GM10248 (cell line): Measurements from ENCODE around the gene GATAD2A.

Experiments used
- CTCF ChIA-PET: fragments of 300-600 bp; sonication (Branson Sonifier 250); formaldehyde crosslinking; extraction: SDS; loops from one replicate; lab custom pipeline; 2021; ENCODE audit warnings: antibody characterized with exemption; lab: Yijun Ruan, JAX
- POLR2A ChIA-PET: fragments of 350-650 bp; sonication (Branson Sonifier 250); formaldehyde crosslinking; extraction: SDS; loops from one replicate; lab custom pipeline; 2020; ENCODE audit warnings: antibody characterized with exemption; lab: Yijun Ruan, JAX
- DNase-seq: peaks from one replicate; pipeline ENCODE4 v3.0.0; 2012; ENCODE audit errors: extremely low spot score
- TF ChIP-seq, protein P1 (sequence below): IDR thresholded peaks from 2 replicates; pipeline ENCODE4 v1.5.1; 2012; ENCODE audit warnings: mild to moderate bottlenecking, low read depth; ENCODE audit errors: extremely low read depth, missing control alignments, control extremely low read depth

GATAD2A gene

DNA sequence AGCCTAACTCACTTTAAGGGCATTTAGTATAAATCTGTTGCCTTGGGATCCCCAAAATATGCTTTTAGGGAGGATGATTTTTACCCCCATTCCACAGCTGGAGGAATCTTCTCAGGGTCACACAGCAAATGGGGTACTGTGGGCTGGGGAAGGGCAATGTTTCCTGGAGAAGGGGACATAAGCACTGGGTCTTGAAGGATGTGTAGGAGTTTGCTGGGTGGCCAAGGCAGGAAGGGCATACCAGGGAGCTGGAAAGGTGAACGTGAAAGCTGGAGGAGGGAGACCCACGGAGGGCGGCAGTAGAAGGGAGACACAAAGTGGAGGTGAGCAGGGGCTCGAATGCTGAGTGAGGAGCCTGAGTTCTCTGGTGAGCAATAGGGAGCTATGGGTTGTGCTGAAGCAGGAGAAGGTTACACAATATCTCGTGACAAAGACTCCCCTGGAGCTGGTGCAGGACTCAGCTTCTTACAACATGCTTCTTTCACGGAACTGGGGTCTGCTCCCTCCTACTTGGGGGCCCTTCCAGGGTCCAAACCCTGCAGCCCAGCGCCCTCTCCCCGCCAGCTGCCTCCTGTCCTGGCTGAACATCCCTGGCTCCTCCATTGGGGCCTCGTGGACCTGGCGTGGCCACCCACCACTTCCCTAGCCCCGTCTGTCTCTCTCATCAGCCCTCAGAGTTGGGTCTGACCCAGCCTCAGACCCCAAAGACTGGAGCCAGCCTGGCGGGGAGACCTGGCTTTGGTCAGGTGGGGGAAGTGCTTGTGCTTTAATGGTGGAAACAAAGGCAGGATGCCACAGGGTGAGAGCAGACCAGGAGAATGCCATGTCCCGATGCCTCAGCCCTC is 143.7 kb downstream of the GATAD2A start:
- DNase-seq = no peak
- TF ChIP-seq, protein P1, sequence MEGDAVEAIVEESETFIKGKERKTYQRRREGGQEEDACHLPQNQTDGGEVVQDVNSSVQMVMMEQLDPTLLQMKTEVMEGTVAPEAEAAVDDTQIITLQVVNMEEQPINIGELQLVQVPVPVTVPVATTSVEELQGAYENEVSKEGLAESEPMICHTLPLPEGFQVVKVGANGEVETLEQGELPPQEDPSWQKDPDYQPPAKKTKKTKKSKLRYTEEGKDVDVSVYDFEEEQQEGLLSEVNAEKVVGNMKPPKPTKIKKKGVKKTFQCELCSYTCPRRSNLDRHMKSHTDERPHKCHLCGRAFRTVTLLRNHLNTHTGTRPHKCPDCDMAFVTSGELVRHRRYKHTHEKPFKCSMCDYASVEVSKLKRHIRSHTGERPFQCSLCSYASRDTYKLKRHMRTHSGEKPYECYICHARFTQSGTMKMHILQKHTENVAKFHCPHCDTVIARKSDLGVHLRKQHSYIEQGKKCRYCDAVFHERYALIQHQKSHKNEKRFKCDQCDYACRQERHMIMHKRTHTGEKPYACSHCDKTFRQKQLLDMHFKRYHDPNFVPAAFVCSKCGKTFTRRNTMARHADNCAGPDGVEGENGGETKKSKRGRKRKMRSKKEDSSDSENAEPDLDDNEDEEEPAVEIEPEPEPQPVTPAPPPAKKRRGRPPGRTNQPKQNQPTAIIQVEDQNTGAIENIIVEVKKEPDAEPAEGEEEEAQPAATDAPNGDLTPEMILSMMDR = no peak
- ChIA-PET CTCF (interaction anchor here (1.1 to 16.5 kb wide), 4 partner anchors 9 to 91 kb away, joined by 3 to 251 read pairs (median 4); partner anchors contain the start of genes CILP2 and YJEFN3), POLR2A (no interaction called here)

DNA sequence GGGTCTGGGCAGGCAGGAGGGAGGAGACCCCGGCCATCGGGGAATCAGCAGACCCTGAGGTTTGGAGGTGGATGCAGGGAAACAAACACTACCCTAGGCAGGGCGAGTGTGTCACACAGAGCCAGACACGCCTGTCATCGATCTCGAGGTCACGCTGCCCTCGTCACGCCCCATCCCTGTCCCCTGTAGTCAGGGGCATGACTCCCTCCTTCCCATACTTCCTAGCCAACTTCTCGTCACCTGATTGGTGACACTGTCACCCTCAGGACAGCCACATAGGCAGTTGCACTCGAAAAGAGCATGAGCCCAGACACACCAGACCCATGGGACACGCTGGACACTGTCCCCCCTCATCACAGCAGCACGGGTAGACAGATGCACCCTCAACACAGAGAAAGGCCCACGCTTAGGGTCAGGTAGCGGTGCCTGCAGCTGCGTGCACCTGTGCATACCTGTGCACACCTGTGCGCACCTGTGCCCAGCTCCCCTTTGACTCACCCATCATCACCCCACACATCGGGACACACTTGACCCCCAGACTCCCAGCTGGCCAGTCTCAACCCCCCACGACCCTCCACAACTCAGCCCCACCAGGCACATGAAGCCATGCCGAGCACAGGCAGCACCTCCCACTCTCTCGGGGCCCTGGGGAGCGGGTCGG is 144.5 kb downstream of the GATAD2A start:
- POLR2A ChIA-PET = no interaction called here
- CTCF ChIA-PET = interaction anchor here (1.1 to 16.5 kb wide), 5 partner anchors 9 to 90 kb away, joined by 3 to 251 read pairs (median 3); partner anchors contain the start of genes CILP2 and YJEFN3

DNA sequence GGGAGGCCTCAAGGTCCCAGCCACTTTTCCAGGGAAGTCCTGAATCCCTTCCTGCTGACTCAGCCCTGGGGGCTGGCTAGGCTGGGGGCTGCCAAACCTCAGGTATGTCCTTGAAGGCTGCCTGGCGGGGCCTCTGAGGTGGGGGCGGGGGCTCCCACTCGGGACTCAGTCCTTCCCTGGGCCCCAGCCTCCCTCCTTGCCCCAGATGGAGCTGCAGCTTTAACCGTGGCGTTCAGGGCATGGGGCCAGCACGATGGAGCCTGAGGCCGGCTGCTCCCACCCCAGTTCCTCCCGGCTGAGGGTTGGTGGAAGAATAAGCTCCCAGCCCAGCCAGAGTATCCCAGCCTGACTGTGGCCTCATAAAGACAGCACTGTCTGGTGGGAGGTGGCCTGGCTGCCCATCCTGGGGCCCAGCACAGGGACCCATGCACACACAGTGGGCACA is 145.0 kb downstream of the GATAD2A start:
- DNase-seq = no peak
- ChIA-PET CTCF (interaction anchor here (1.2 to 16.5 kb wide), 3 partner anchors 16 to 245 kb away, joined by 3 to 251 read pairs (median 3); partner anchors contain the start of genes CILP2 and YJEFN3), POLR2A (no interaction called here)
- TF ChIP-seq, protein P1 = no peak

More for the DNA sequence above, 144.5 kb downstream of the GATAD2A start:
- TF ChIP-seq, protein P1 = no peak
- DNase-seq = no peak

DNA sequence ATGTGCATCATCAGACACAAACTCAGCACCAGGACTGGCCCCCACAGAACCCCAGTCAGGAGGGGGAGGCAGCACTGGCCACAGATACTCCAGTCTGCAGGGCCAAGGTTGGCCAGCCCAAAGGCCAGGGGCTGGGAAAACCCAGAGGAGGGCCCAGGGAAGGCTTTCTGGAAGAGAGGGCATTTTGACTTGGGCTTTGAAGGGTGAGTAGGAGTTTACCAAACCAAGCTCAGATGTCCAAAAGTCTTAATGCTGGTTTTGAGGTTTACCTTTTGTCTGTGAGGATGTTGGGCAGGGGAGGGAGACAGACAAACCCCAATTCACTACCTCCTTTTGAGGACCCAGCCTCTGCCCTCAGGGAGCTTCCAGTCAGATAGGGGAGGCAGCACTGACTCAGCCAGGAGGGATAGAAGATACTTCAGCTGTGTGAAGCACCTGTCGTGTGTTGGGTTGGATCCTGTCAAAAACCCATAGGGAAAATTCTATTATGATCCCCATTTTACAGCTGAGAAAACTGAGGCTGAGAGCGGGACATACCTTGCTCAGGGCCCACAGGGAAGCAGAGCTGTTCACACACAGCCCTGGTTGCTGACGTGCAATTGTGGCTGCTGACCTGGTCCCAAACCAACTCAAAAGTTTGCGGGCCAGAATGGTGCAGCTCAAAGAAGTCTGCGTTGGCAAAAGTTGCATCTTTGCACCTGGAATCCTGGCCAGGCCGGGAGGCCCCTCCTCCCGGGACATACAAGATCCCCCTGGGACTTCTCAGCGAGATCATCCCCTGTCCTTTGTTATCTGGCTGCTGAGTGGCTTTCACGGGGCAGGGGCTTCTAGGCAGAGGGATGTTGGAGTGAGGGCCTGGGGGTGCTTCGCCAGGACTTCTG is 145.7 kb downstream of the GATAD2A start:
- ChIA-PET CTCF (interaction anchor here (1.2 to 16.5 kb wide), 9 partner anchors 8 to 246 kb away, joined by 3 to 251 read pairs (median 11); partner anchors contain the start of genes CILP2 and YJEFN3), POLR2A (no interaction called here)
- DNase-seq = no peak
- TF ChIP-seq, protein P1 = no peak

DNA sequence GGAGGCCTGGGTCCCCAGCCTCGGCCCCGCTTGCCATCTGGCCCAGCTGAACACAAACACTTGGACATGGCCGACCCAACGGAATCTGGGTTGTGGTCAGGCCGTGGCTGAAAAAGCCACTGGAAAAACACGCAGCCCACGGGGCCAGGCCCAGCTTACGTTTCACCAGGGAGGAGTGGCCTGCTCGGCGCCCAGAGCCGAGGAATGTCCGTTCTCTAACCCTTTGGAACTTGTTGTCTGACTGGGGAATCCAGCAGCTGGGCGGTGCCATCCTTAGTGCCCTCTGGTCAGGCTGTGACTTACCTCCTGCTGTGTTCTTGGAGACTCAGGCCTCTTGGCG is 146.3 kb downstream of the GATAD2A start:
- CTCF ChIA-PET = interaction anchor here (1.2 to 16.5 kb wide), 10 partner anchors 9 to 246 kb away, joined by 3 to 251 read pairs (median 12); partner anchors contain the start of genes CILP2, GMIP, NDUFA13 and TSSK6
- POLR2A ChIA-PET = no interaction called here
- DNase-seq = no peak
- TF ChIP-seq, protein P1 = no peak

DNA sequence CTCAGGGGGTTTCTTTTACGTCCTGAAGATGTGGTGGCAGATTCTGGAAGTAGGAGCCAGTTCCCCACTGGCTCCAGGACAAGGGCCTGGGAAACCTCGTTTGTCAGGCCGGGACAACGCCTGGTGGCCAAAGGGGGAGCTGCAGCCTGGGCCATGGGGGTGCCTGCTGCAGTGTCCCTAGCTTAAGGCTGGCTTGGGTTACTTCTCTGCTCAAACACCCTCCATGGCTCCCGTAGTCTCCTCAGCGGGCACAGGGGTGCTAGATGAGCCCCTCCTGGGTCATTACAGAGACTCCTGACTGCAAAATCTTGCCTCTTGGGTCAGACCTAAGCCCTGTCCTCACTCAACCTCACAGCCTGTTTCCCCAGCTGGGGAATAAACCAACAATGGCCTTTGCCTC is 147.3 kb downstream of the GATAD2A start:
- POLR2A ChIA-PET = no interaction called here
- CTCF ChIA-PET = interaction anchor here (0.7 to 16.5 kb wide), 28 partner anchors 9 to 871 kb away, joined by 3 to 251 read pairs (median 4); partner anchors contain the start of genes CILP2, GMIP, NDUFA13 and TSSK6
- DNase-seq = peak; percentile 72
- TF ChIP-seq, protein P1 = peak; percentile 63
